Iris pigment epithelial cell (primary cell): ENCODE results near the gene FAM118A.

Source experiments
- DNase-seq: peaks from one replicate; pipeline ENCODE4 v3.0.0-alpha.2; 2011; ENCODE audit warnings: low read depth

The FAM118A gene

DNA sequence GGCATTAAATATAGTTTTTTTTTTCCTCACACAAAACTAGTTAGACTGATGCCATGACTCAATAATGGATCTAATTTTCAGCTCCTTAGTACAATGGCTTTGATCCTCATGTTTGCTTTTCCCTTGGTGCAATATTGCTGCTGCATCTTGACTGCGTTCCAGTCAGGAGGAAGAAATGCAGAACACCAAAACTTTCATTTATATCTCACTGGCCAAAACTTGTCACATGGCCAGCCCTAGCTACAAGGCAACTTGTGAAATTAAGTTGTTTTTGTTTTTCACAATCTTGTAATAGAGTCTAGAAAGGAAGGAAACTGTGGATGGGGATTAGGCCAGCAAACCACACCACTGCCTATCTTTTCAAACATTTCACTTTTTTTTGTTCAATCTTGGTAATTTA is 67.0 kb downstream of the FAM118A start:
- DNase-seq: peak; percentile 35

DNA sequence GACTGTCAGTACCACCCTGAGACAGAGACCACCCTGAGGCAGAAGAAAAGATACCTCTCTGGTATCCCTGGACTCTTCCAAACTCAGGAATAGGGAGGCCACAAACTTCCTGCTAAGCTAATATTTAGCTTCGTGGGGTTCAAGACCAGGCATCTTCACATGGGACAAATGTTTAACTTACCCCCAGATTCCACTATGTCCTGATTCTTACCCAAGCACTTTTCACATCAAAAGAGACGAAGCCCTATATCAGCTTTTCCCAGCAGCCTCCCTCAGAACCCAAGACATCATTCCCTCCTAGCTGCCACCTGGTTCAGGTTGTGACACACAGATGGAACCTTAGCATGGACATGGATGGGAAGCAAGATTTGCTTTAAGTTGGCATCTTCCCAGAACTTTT is 71.6 kb downstream of the FAM118A start:
- DNase-seq: no peak

DNA sequence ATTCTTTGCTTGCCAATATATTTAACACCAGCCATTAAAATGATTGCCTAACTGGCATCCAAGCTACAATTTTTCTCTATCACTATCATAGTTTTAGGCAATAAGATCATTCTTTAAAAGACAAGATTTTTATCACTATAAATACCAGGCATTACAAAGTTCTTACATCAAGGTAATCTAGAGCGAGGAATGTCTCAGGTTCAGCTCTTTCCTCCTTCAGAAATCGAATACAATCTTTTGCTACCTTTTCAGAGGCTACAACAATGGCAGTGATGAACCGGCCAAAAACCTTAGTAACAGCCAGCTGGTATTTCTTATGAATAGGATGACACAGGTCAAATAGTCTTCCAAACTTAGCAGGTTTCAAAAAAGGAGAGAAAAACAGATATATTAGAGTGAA is 79.8 kb downstream of the FAM118A start:
- no peak for DNase-seq
